Measurements from ENCODE around the gene HIVEP1. TPM values are rescaled to one million over a fixed set of nuclear protein-coding genes. Genes with fewer than 3 reads are reported as not detected.

HIVEP1 gene
- total RNA-seq, 1 experiment from 2014 or later, result 24.2 TPM

GRCh38 chr6:12113190-12113577 is 101.1 kb downstream of the HIVEP1 start:
- intact Hi-C loops (cut with micrococcal nuclease; ENCODE audit: unreplicated experiment), result no loop called here
- no peaks in the 10 kb centered on the region for H3F3A ChIP-seq (ENCODE audit: insufficient read depth, low read depth)
- no peaks in the 10 kb centered on the region for H3K79me2 ChIP-seq (ENCODE audit: low read depth)
- no TSS peak for BruUV-seq (replicated peaks)
- DNase-seq, result no peak
- no peak overlapping the region for H3K27ac ChIP-seq
- H4K20me1 ChIP-seq (ENCODE audit: insufficient read depth), result no peaks in the 10 kb centered on the region
- H3K4me1 ChIP-seq (replicated peaks; ENCODE audit: insufficient read depth), result no peaks in the 10 kb centered on the region
- H3K9me3 ChIP-seq (ENCODE audit: insufficient read depth, low read depth), result no peaks in the 10 kb centered on the region
- CTCF ChIA-PET, result no interaction called here
- POLR2A ChIA-PET (ENCODE audit: unreplicated experiment), result no interaction called here
- no peaks in the 10 kb centered on the region for H3K27me3 ChIP-seq (ENCODE audit: insufficient read depth, low read depth)
- no peak overlapping the region for H3K4me2 ChIP-seq
- H3K36me3 ChIP-seq (ENCODE audit: low read depth), result peaks cover 6% of the 10 kb centered on the region; the same call in 1 of the 2 replicates
- H3K9me2 ChIP-seq (ENCODE audit: insufficient read depth), result no peaks in the 10 kb centered on the region
- TF ChIP-seq CTCF (conservative IDR thresholded peaks at IDR 0.05), result no peak
- no peak for TF ChIP-seq EZH2 (IDR thresholded peaks at IDR 0.05; ENCODE audit: low read depth)
- H2AFZ ChIP-seq, result no peak overlapping the region
- no peak overlapping the region for H3K4me3 ChIP-seq

- no TSS peak for BruUV-seq (replicated peaks)
- ChIA-PET CTCF (no interaction called here), POLR2A (ENCODE audit: unreplicated experiment) (no interaction called here)
- TF ChIP-seq CTCF (conservative IDR thresholded peaks at IDR 0.05) (no peak), EZH2 (IDR thresholded peaks at IDR 0.05; ENCODE audit: low read depth) (no peak)
- Histone ChIP-seq H3K36me3 (ENCODE audit: low read depth) (peaks cover 6% of the 10 kb centered on the region; the same call in 1 of the 2 replicates), H3K4me3 (no peak overlapping the region), H3K4me2 (no peak overlapping the region), H3K27me3 (ENCODE audit: insufficient read depth, low read depth) (no peaks in the 10 kb centered on the region), H4K20me1 (ENCODE audit: insufficient read depth) (no peaks in the 10 kb centered on the region), H3F3A (ENCODE audit: insufficient read depth, low read depth) (no peaks in the 10 kb centered on the region), H3K9me2 (ENCODE audit: insufficient read depth) (no peaks in the 10 kb centered on the region), H3K79me2 (ENCODE audit: low read depth) (no peaks in the 10 kb centered on the region), H2AFZ (no peak overlapping the region), H3K4me1 (replicated peaks; ENCODE audit: insufficient read depth) (no peaks in the 10 kb centered on the region), H3K27ac (no peak overlapping the region), H3K9me3 (ENCODE audit: insufficient read depth, low read depth) (no peaks in the 10 kb centered on the region)
- DNase-seq, result no peak
- intact Hi-C loops (cut with micrococcal nuclease; ENCODE audit: unreplicated experiment), result no loop called here
Measured at GRCh38 chr6:12114055-12114503, 102.0 kb downstream of the HIVEP1 start.

- TF ChIP-seq CTCF (conservative IDR thresholded peaks at IDR 0.05) (no peak), EZH2 (IDR thresholded peaks at IDR 0.05; ENCODE audit: low read depth) (no peak)
- no peaks in the 10 kb centered on the region for H3K9me3 ChIP-seq (ENCODE audit: insufficient read depth, low read depth)
- H3K27ac ChIP-seq, result no peak overlapping the region
- H3K4me1 ChIP-seq (replicated peaks; ENCODE audit: insufficient read depth), result no peaks in the 10 kb centered on the region
- no peaks in the 10 kb centered on the region; the same call in 1 of the 2 replicates for H3K36me3 ChIP-seq (ENCODE audit: low read depth)
- CTCF ChIA-PET, result no interaction called here
- H3K4me3 ChIP-seq, result no peak overlapping the region
- no peaks in the 10 kb centered on the region for H4K20me1 ChIP-seq (ENCODE audit: insufficient read depth)
- intact Hi-C loops (cut with micrococcal nuclease; ENCODE audit: unreplicated experiment), result no loop called here
- H3K4me2 ChIP-seq, result no peak overlapping the region
- H3K79me2 ChIP-seq (ENCODE audit: low read depth), result no peaks in the 10 kb centered on the region
- POLR2A ChIA-PET (ENCODE audit: unreplicated experiment), result no interaction called here
- BruUV-seq (replicated peaks), result no TSS peak
- no peak for DNase-seq
- H2AFZ ChIP-seq, result no peak overlapping the region
- no peaks in the 10 kb centered on the region for H3K27me3 ChIP-seq (ENCODE audit: insufficient read depth, low read depth)
- H3K9me2 ChIP-seq (ENCODE audit: insufficient read depth), result no peaks in the 10 kb centered on the region
- no peaks in the 10 kb centered on the region for H3F3A ChIP-seq (ENCODE audit: insufficient read depth, low read depth)
Measured at GRCh38 chr6:12115001-12115400, 102.9 kb downstream of the HIVEP1 start.

All from PC-9 (cell line).